SKM-1 treated with dmso at 0.1 percent for 144 hours (cell line): ENCODE measurements around the gene LSS.

ENCODE experiments used
- DNase-seq: peaks from one replicate; lab custom pipeline; 2025; ENCODE audit not compliant: unreplicated experiment; lab: John Stamatoyannopoulos, UW

Gene LSS

DNA sequence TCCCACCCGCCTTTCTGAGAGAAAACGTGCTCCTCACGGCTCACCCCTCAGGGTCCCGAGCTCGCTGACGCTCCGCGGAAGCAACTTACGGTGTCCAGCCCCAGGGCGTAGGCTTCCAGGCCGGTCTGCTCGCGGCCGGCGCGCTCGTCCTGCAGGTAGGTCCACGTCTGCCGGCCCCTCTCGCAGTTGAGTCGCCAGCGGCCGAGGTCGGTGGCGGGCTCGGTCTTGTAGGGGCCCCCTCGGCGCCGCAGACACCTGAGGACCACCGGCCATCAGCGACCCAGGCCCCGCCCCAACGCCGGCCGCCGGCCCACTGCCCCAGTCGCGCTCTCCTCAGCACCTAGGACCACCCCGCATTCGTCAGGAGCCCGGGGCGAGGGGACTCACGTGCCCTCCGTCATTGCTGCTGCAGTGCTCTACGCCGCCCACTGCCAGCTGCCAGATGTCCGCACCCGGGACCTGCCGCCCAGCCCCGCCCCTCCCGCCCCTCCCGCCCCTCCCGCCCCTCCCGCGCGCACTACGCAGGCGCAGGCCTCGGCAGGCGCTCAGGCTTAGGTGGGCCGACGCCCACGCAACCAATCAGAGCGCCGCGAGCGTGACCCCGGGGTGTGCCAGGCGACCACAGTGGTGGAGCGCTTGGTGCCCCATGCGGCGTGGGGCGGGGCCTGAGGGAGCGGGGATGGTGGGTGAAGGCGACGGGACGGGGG is at the start of gene LSS:
Gene LSS, minus strand, starts transcription at position 430 of the 707 bp plus-strand sequence. Its CDS starts 29 bp downstream, at position 401.
- peak; percentile 71 for DNase-seq

DNA sequence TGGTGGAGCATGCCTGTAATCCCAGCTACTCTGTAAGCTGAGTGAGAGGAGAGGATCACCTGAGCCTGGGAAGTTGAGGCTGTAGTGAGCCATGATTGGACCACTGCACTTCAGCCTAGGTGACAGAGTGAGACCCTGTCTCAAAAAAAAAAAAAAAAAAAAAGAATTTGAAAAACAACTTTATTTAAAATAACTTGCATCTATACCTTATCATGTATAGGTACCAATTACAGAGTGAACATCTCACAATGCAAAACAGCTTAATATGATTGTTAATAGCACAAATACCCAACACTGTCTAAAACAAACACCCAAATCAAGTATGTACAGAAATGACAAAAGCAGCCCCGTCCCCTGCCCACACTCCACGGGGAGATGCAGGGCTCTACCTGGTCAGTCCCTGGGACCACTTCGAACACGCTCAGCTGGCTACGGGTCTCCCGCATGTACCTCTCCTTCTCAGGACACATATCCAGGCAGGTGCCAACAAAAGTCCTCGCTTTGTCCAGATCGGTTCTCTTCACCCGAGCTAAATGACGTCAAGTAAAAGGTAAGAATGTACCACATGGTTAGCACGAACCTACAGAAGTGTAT is 46.3 kb upstream of the LSS start:
- no peak for DNase-seq

DNA sequence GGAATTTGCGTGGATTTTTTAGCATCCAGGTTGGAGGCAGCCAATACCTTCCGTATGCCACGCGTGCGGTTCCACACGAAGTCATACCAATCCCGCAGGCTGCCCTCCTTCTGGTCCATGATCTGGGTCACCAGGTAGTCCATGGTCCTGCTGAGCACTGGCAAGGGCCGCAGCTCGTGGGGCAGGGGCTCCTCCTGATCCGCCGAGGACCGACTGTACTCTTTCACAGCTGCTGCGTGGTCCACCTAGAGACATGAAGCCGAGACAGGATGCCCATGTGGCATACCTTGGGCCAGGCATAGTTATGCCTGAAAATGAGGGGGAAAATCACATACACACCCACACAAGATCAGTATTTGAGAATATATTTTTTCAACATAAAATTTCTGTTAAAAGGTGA is 44.8 kb upstream of the LSS start:
- no peak for DNase-seq

DNA sequence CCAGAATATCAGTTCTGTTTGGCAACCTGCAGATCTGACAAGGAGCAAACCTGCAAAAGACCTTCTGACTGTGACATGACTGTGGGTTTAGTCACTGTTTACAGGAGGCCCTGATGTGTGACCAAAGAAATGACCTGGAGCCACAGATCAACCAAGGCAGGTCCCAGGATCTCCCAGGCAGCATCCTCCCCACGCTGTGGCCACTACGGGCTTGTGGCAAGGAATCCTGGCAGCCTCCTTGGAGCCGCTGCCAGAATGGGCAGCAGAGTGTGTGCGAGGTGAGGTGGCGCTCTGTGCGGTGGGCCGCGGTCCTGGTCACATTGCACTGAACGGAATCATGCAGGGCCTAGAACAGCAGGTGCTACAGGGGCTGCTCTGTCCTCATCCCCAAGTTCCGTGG is 40.9 kb upstream of the LSS start:
- DNase-seq = no peak

- no peak for DNase-seq
These were observed 39.8 kb upstream of the LSS start for GRCh38 chr21:46268371-46268770.

- no peak for DNase-seq
These were observed 38.4 kb upstream of the LSS start for GRCh38 chr21:46266946-46267345.

DNA sequence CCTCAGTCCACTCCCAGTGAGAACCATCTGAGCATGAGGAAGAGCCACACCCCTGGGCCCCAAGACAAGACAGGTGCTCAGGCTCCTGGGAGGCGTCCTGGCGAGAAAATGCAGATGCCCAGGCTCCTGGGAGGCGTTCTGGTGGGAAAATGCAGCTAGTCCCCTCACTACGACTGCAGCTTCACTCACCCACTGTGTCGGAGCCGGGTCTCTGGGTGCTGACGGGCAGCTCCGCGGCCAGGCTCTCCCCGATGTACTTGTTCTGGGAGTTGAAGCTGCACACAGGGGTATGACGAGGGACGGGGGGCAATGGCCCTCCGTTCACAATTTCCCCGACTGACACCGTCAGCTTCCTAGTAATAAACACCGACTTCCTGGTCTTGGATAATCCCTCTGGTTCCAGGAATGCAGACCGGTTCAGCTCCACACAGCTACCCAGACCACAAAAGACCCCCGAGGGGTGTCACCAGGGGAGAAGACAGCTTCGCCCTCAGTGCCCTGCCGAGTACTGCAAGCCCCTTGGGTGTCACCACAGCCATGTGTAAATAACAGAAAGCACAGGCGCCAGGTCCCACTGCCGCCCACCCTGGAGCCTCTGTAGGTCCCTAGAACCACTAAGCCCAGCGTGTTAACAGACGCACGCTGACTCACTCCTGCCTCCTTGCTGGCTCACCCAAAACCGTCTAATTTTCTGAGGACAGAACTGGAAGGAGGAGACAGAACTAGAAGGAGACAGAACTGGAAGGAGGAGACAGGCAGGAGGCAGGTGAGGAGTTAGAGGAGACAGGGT is 37.4 kb upstream of the LSS start:
- DNase-seq = no peak

DNA sequence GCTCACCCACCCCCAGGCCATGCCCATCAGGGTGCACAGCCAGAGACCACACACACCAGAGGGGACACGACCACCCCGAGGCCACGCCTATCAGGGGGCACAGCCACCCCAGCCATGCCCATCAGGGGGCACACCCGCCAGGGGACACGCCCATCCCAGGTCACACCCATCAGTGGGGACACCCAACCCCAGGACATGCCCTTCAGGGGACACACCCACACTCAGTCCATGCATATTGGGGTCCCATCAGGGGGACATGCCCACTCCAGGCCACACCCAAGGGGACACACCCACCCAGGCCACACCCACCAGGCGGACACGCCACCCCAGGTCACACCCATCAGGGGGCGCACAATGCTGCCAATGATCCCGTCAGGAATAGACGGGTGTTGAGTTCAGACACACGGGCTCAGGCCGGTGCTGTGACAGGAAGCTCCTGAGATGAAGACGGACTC is 36.1 kb upstream of the LSS start:
- no peak for DNase-seq

DNA sequence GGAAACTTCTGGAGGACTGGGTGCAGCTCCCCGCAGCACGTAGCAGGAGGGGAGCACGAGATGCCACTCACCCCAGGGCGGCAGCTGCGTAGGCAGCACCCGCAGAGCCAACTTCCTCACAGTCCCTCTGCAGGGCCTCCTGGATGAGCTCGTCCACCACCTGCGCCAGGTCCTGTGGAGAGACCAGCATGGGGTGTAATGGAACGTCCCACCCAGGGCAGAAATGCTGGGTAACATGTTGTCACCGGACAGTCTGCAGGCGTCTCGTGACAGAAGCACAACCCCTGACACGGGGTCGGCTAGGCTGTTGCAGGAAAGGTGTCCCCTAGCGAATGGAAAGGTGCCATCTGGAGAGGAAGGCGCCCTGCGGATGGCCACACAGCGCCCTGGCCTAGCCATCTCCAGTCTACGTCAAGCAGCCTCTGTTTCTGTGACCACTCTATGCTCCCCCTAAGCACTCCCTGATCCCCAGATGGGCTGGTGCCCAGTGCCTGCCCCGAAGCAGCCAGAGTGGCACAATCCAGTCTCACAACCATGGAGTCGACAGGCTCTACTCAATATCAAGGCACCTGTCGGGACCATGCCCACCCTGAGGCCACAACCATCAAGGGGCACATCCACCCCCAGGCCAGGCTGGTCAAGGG is 35.6 kb upstream of the LSS start:
- no peak for DNase-seq

GRCh38 chr21:46256501-46256994 is 28.0 kb upstream of the LSS start:
- no peak for DNase-seq

DNA sequence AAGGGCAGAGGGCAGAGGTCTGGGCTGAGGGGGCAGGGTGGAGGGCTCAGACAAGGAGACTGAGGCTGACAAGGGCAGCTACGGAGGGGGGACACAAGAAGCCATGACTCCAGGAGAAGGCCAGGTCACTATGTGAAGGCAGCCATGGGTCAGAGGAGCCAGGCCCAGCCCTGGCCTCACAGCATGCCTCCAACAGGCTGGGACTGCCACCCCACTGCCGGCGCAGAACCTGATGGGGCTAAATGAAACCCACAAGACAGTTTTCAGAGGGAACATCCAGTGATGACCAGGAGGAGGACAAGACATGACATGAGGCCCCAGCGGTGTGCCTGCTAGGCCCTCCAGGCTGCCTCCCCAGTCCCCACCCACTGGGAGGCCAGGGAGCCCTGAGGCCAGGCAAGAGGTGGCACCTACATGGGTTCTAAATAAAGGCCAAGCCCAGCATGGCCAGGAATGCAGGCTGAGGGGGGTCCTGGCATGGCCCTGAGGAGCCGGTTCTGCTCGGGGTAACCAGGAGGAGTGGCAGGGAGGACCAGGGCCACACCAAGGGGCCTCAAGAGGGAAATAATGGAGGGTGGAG is 27.3 kb upstream of the LSS start:
- DNase-seq = no peak

DNA sequence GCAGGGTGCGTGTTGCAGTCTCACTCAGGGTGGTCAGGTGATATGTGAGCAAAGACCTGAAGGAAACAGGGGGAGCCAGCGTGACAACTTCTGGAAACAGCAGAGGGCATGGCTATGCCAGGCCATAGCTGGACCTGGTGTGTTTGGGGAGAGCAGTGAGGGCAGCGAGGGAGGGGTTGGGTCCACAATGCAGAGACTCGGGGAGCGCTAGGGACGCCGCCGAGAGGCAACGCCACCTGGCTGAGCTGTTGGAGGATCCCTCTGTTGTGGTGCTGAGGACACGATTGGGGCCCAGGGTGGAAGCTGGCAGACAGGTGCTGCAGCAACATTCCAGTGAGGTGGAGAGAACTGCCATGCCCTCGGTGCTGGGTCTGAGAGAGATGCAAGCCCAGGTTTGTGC is 26.6 kb upstream of the LSS start:
- no peak for DNase-seq

GRCh38 chr21:46254208-46254975 is 25.8 kb upstream of the LSS start:
- no peak for DNase-seq

DNA sequence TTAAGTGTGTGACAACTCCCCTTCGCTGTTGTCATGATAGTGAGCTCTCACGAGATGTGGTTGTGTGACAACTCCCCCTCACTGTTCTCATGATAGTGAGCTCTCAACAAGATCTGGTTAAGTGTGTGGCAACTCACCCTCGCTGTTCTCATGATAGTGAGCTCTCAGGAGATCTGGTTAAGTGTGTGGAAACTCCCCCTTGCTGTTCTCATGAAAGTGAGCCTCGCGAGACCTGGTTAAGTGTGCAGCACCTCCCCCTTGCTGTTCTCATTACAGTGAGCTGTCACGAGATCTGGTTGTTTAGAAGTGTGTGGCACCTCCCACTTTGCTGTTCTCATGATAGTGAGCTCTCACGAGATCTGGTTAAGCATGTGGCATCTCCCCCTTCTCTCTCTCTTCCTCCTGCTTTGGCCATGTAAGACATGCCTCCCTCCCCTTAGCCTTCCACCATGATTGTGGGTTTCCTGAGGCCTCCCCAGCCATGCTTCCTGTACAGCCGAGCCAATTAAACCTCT is 25.1 kb upstream of the LSS start:
- DNase-seq = no peak

DNA sequence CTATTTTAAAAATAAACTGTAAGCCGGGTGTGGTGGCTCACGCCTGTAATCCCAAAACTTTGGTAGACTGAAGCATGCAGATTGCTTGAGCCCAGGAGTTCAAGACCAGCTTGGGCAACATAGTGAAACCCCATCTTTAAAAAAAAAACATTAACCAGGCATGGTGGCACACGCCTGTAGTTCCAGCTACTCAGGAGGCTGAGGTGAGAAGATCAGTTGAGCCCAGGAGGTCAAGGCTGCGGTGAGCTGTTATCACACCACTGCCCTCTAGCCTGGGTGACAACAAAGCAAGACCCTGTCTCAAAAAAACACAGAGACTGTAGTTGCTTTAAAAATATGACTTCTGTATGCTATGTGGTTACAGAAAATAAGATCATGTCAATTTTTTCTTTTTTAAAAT is 24.3 kb upstream of the LSS start:
- DNase-seq = no peak

DNA sequence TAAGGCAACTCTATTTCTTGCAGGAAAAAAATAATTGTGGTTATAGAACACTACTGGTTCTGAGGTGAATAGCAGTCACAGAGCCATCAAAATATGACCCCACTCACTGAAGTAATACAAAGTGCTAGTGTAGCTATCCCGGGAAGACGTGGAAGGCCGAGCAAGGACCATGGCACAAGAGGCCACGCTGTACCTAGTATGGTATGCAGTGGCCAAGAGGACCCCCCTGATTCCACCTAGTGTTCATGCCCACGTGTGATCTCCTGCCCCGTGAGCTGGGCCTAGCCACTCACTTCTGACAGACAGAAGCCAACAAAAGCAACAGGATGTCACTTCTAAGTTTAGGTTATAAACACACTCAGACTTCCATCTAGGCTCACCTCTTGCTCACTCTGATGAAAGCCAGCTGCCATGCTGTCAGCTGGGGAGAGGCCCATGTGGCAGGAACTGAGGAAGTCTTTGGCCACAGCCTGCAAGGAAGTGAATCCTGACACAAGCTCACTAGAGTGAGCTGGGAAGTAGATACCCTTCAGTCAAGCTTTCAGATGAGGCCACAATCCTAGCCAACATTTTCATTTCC is 21.7 kb upstream of the LSS start:
- no peak for DNase-seq

- no peak for DNase-seq
These were observed 20.3 kb upstream of the LSS start for GRCh38 chr21:46248827-46249226.

GRCh38 chr21:46248422-46248782 is 19.8 kb upstream of the LSS start:
- DNase-seq = no peak

DNA sequence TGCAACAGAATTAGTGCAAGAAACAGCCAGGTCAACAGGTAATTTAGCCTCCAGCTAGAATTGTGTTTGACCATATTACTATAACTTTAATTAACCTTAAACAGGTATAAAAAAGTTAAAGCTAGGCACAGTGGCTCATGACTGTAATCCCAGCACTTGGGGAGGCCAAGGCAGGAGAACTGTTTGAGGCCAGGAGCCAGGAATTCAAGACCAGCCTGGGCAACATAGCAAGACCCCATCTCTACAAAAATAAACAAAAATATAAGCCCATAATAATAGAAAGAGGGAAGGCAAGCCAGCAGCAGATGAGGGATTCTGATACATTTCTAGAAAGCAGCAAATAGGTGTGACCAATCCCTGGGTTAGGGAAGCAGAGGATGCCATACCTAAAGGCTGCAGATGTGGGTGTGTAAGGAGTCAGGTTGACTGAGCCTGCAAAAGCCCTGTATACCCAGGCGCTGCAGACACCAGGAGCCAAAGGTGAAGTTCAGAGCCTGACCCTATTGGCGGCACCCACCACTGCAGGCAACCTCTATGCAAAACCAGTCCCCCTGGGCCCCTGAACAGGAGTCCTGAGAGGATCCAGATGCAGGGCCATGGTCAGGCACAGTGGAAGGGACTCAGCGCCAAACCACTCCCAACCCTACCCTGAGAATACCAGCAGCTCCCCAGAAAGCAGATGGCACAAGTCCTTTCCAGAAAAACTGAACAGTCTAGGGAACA is 19.3 kb upstream of the LSS start:
- DNase-seq = no peak
